SK-N-SH (cell line): Measurements from ENCODE around the gene TAC3.
A peak's percentile ranks its signal among the peaks of the same experiment; 100 is the strongest.

ENCODE experiments used
- MEF2A ChIP-seq: IDR thresholded peaks from 2 replicates; pipeline ENCODE4 v1.4.0; 2012; ENCODE audit warnings: low read depth, borderline replicate concordance
- TF ChIP-seq, protein P1 (sequence below): fragments of 200-600 bp; sonication (generic); IDR thresholded peaks from 2 replicates; pipeline ENCODE4 v1.6.1; 2017; ENCODE audit warnings: antibody characterized with exemption, mild to moderate bottlenecking, moderate library complexity

DNA sequence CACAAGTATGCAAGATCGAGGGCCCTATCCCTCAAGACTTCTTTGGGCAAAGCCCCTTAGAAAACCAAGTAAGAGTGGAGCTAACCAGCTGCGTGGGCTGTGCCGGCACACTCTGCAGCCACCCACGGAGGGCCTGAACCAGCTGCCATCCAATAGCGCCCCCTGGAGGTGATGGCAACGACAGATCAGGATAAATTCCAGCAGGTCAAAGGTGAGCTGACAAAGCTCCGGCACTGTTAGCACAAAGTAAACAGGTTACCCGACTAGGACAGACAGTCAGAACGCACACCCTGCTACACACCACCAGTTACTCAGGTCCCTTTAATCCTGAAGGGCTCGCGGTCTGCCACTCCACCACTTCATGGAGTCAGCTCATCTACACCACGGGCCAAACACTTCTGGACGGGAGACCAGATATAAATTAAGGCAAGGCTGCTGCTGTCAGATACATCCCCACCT, 14.9 kb downstream of the TAC3 start:
- TF ChIP-seq, protein P1, sequence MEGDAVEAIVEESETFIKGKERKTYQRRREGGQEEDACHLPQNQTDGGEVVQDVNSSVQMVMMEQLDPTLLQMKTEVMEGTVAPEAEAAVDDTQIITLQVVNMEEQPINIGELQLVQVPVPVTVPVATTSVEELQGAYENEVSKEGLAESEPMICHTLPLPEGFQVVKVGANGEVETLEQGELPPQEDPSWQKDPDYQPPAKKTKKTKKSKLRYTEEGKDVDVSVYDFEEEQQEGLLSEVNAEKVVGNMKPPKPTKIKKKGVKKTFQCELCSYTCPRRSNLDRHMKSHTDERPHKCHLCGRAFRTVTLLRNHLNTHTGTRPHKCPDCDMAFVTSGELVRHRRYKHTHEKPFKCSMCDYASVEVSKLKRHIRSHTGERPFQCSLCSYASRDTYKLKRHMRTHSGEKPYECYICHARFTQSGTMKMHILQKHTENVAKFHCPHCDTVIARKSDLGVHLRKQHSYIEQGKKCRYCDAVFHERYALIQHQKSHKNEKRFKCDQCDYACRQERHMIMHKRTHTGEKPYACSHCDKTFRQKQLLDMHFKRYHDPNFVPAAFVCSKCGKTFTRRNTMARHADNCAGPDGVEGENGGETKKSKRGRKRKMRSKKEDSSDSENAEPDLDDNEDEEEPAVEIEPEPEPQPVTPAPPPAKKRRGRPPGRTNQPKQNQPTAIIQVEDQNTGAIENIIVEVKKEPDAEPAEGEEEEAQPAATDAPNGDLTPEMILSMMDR = peak; percentile 72
- TF ChIP-seq MEF2A = no peak
